D721Med (cell line): ENCODE data around the gene AKAP7.
"Not testable (repeated sequence)": the region's sequence is repeated elsewhere in the genome, so short reads cannot be mapped to it uniquely, and the experiment has no call there.

Source experiments
- DNase-seq: peaks from one replicate; pipeline ENCODE4 v3.0.0; 2011; ENCODE audit warnings: low spot score; ENCODE audit not compliant: insufficient read length
- FAIRE-seq: peaks from 2 replicates; lab custom pipeline; 2011; peaks lifted over from hg19 to GRCh38; lab: Jason Lieb, UNC
- CTCF ChIP-seq: IDR thresholded peaks from 2 replicates; pipeline ENCODE4 v1.5.1; 2012; ENCODE audit warnings: mild to moderate bottlenecking, control low read depth; ENCODE audit not compliant: insufficient read depth; ENCODE audit errors: missing control alignments

The AKAP7 gene

GRCh38 chr6:131135244-131136020, at the start of gene AKAP7:
Gene AKAP7, plus strand, starts transcription at chr6:131135467. Its CDS starts 297 bp downstream, at chr6:131135764.
- FAIRE-seq (no peak), DNase-seq (peak; percentile 35)

GRCh38 chr6:131090339-131090738, 44.9 kb upstream of the AKAP7 start:
- not testable (repeated sequence) for FAIRE-seq, DNase-seq

More at GRCh38 chr6:131135244-131136020, at the start of gene AKAP7:
- no peak for TF ChIP-seq CTCF

- FAIRE-seq, DNase-seq: not testable (repeated sequence)
Observed at GRCh38 chr6:131091944-131092343, 43.3 kb upstream of the AKAP7 start.

GRCh38 chr6:131093334-131093733, 41.9 kb upstream of the AKAP7 start:
- DNase-seq (no peak), FAIRE-seq (no peak)
- TF ChIP-seq CTCF = no peak

GRCh38 chr6:131096786-131097185, 38.5 kb upstream of the AKAP7 start:
- FAIRE-seq (no peak), DNase-seq (no peak)
- no peak for TF ChIP-seq CTCF

GRCh38 chr6:131101911-131102680, 33.2 kb upstream of the AKAP7 start:
- DNase-seq (no peak), FAIRE-seq (peak; percentile 72)
- TF ChIP-seq CTCF = no peak

GRCh38 chr6:131103296-131103695, 32.0 kb upstream of the AKAP7 start:
- FAIRE-seq = no peak
- DNase-seq = no peak
- no peak for TF ChIP-seq CTCF

GRCh38 chr6:131103901-131104300, 31.4 kb upstream of the AKAP7 start:
- TF ChIP-seq CTCF = no peak
- no peak for FAIRE-seq
- DNase-seq = no peak
